ENCODE data around the gene UAP1L1.

- TF ChIP-seq CTCF (IDR thresholded peaks at IDR 0.05; ENCODE audit: insufficient read depth, low read length, poor library complexity, severe bottlenecking) (no peak), EZH2phosphoT487 (conservative IDR thresholded peaks at IDR 0.05; ENCODE audit: low read length) (no peak)
Observed at GRCh38 chr9:137032858-137033257, 44.5 kb upstream of the UAP1L1 start.

All from SU-DHL-6 (cell line).